Colonic mucosa (tissue), 4 donors: ENCODE data around the gene ZNF333. TPM values are rescaled to one million over a fixed set of nuclear protein-coding genes. Genes with fewer than 3 reads are reported as not detected.

ENCODE experiments used
- DNase-seq: peaks from one replicate; pipeline ENCODE4 v3.0.0-alpha.2; 2020
- H3K27ac ChIP-seq: fragments of 200-600 bp; one replicate; pipeline ENCODE4 v1.8.0; 2021
- H3K27me3 ChIP-seq: fragments of 200-600 bp; one replicate; pipeline ENCODE4 v1.8.0; 2021
- H3K36me3 ChIP-seq: fragments of 200-600 bp; one replicate; pipeline ENCODE4 v1.8.0; 2021
- H3K4me1 ChIP-seq: fragments of 200-600 bp; one replicate; pipeline ENCODE4 v1.8.0; 2021; ENCODE audit warnings: mild to moderate bottlenecking
- H3K4me3 ChIP-seq: fragments of 200-600 bp; one replicate; pipeline ENCODE4 v1.8.0; 2021
- H3K9ac ChIP-seq, 2 donors: one replicate each; pipeline ENCODE4 v1.7.0; 2013; ENCODE audit warnings: control low read depth in 2 of 2, low read depth in 2 of 2, low read length in 2 of 2
- H3K9me3 ChIP-seq: fragments of 200-600 bp; one replicate; pipeline ENCODE4 v1.8.0; 2021
- CTCF ChIP-seq: fragments of 200-600 bp; IDR thresholded peaks from one replicate; pipeline ENCODE4 v1.8.0; 2022; ENCODE audit warnings: antibody characterized with exemption, mild to moderate bottlenecking
- intact Hi-C: fragments of 100-400 bp; cut with DNase I; formaldehyde crosslinking; loops from one replicate; pipeline ENCODE4 v1.14.1; 2022
- total RNA-seq, 2 donors: library from RNA; stranded (reverse); fragmentation: NEBNext Ultra II Directional in 1 of 2; extraction: Animal tissue kit (Norgen Biotek cat#: 25700) in 1 of 2; gene quantifications; one replicate each; pipeline ENCODE4 v1.2.1, GENCODE V29; 2021
- donor health status: healthy.
- donor health status: DM: no; HTN: no; CAD: no.
- donor health status: DM: no; HTN: no; CAD: no.

ZNF333 gene
- total RNA-seq, 2 donors from 2014 or later: 6.7 to 7.3 TPM

GRCh38 chr19:14715841-14716240 lies 26.0 kb downstream of the ZNF333 start:
- no peak for DNase-seq

GRCh38 chr19:14718522-14719116 lies 28.8 kb downstream of the ZNF333 start:
- Histone ChIP-seq H3K36me3 (peaks cover 15% of the 10 kb centered on the region), H3K9me3 (peaks cover 20% of the 10 kb centered on the region), H3K4me1 (no peaks in the 10 kb centered on the region), H3K9ac (no peak overlapping the region), H3K27ac (no peak overlapping the region), H3K4me3 (no peak overlapping the region), H3K27me3 (no peaks in the 10 kb centered on the region)
- intact Hi-C loops: no loop called here
- DNase-seq: no peak
- TF ChIP-seq CTCF: no peak

More at GRCh38 chr19:14715841-14716240, 26.0 kb downstream of the ZNF333 start:
- H3K9ac ChIP-seq: no peak overlapping the region
- H3K27ac ChIP-seq: no peak overlapping the region
- peaks cover 15% of the 10 kb centered on the region for H3K36me3 ChIP-seq
- intact Hi-C loops: no loop called here
- H3K27me3 ChIP-seq: no peaks in the 10 kb centered on the region
- peaks cover 20% of the 10 kb centered on the region for H3K9me3 ChIP-seq
- TF ChIP-seq CTCF: no peak
- no peaks in the 10 kb centered on the region for H3K4me1 ChIP-seq
- no peak overlapping the region for H3K4me3 ChIP-seq

- no peak for DNase-seq
- no peak overlapping the region for H3K4me3 ChIP-seq
- H3K9ac ChIP-seq: no peak overlapping the region
- no peak for TF ChIP-seq CTCF
- no peaks in the 10 kb centered on the region for H3K27me3 ChIP-seq
- H3K9me3 ChIP-seq: peaks cover 20% of the 10 kb centered on the region
- H3K36me3 ChIP-seq: peaks cover 15% of the 10 kb centered on the region
- no peaks in the 10 kb centered on the region for H3K4me1 ChIP-seq
- intact Hi-C loops: no loop called here
- H3K27ac ChIP-seq: no peak overlapping the region
Observed at GRCh38 chr19:14719162-14719561, 29.3 kb downstream of the ZNF333 start.

GRCh38 chr19:14722127-14722526 lies 32.3 kb downstream of the ZNF333 start:
- no peak for DNase-seq
- no peaks in the 10 kb centered on the region for H3K27me3 ChIP-seq
- H3K9me3 ChIP-seq: peaks cover 20% of the 10 kb centered on the region
- no peak overlapping the region for H3K9ac ChIP-seq
- no peak for TF ChIP-seq CTCF
- intact Hi-C loops: no loop called here
- H3K27ac ChIP-seq: no peak overlapping the region
- H3K36me3 ChIP-seq: peaks cover 9% of the 10 kb centered on the region
- H3K4me1 ChIP-seq: no peaks in the 10 kb centered on the region
- H3K4me3 ChIP-seq: no peak overlapping the region

GRCh38 chr19:14728595-14728994 lies 38.7 kb downstream of the ZNF333 start:
- no peak for TF ChIP-seq CTCF

More at GRCh38 chr19:14728595-14728994, 38.7 kb downstream of the ZNF333 start:
- intact Hi-C loops: no loop called here
- Histone ChIP-seq H3K9me3 (no peaks in the 10 kb centered on the region), H3K27ac (no peak overlapping the region), H3K27me3 (no peaks in the 10 kb centered on the region), H3K9ac (no peak overlapping the region), H3K36me3 (no peaks in the 10 kb centered on the region), H3K4me3 (no peak overlapping the region), H3K4me1 (no peaks in the 10 kb centered on the region)
- no peak for DNase-seq
